Type B pancreatic cell (in vitro differentiated cells): Measurements from ENCODE around the gene ZBTB46. TPM values are rescaled to one million over a fixed set of nuclear protein-coding genes. Genes with fewer than 3 reads are reported as not detected.

Experiments
- DNase-seq: peaks from one replicate; pipeline ENCODE4 v3.0.0; 2021; ENCODE audit warnings: mixed read lengths; ENCODE audit not compliant: unreplicated experiment; ENCODE audit errors: extremely low spot score
- H3K27ac Mint-ChIP-seq: 2 replicates; pipeline ENCODE4 v1.8.0; 2021; ENCODE audit warnings: mild to moderate bottlenecking, mixed read lengths
- H3K27me3 Mint-ChIP-seq: 2 replicates; pipeline ENCODE4 v1.8.0; 2021; ENCODE audit warnings: mixed read lengths
- H3K36me3 Mint-ChIP-seq: 2 replicates; pipeline ENCODE4 v1.8.0; 2021; ENCODE audit warnings: mixed read lengths
- H3K4me1 Mint-ChIP-seq: one replicate; pipeline ENCODE4 v1.8.0; 2021; ENCODE audit warnings: mixed read lengths; ENCODE audit not compliant: unreplicated experiment
- H3K4me3 Mint-ChIP-seq: 2 replicates; pipeline ENCODE4 v1.8.0; 2021; ENCODE audit warnings: mild to moderate bottlenecking, mixed read lengths
- H3K9me3 Mint-ChIP-seq: 2 replicates; pipeline ENCODE4 v1.8.0; 2021; ENCODE audit warnings: mixed read lengths
- total RNA-seq: library from RNA; stranded (reverse); gene quantifications from 2 replicates; pipeline ENCODE4 v1.2.1, GENCODE V29; 2021; ENCODE audit warnings: low replicate concordance
- TF ChIP-seq, protein P1 (sequence below): fragments of 200-600 bp; sonication (generic); conservative IDR thresholded peaks from 2 replicates; pipeline ENCODE4 v1.5.0; 2021; ENCODE audit warnings: antibody characterized with exemption, mild to moderate bottlenecking

ZBTB46 gene
- total RNA-seq, 1 donor from 2014 or later, result 13.6 TPM

DNA sequence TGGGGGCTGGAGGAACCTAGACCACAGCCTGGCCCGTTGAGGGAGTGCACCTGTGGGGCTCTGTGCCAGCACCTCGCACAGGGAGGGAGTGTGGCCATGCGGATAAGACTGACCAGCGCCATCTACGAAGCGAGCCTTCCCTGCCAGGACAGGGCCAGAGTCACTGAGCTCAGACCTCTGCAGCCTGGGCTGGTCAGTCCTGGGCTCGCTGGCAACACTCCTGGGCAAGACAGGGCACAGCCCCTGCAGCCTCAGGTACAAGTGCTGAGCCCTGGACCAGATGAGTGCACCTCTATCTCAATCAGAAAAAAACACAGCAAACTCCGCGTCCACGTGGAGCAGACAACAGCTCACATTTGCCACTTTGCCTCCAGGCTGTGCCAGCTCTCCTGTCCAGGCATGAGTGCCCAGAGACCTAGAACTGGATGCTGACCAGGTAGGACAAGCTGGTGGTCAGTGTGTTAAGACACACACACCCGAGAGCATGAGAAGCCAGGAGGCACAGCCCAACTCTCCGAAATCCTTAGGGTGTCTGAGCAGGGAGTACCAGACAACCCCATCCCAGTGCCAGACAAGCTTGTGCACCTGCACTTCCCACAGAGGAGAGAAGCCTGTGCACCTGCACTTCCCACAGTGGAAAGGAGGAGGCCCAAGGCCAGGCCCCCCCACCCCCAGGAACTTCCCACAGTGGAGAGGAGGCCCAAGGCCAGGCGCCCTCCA lies 128.2 kb downstream of the ZBTB46 start:
- peaks cover 4% of the 10 kb centered on the region for H3K36me3 Mint-ChIP-seq
- H3K27me3 Mint-ChIP-seq, result no peaks in the 10 kb centered on the region
- peaks cover 7% of the 10 kb centered on the region for H3K4me1 Mint-ChIP-seq
- TF ChIP-seq, protein P1, sequence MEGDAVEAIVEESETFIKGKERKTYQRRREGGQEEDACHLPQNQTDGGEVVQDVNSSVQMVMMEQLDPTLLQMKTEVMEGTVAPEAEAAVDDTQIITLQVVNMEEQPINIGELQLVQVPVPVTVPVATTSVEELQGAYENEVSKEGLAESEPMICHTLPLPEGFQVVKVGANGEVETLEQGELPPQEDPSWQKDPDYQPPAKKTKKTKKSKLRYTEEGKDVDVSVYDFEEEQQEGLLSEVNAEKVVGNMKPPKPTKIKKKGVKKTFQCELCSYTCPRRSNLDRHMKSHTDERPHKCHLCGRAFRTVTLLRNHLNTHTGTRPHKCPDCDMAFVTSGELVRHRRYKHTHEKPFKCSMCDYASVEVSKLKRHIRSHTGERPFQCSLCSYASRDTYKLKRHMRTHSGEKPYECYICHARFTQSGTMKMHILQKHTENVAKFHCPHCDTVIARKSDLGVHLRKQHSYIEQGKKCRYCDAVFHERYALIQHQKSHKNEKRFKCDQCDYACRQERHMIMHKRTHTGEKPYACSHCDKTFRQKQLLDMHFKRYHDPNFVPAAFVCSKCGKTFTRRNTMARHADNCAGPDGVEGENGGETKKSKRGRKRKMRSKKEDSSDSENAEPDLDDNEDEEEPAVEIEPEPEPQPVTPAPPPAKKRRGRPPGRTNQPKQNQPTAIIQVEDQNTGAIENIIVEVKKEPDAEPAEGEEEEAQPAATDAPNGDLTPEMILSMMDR, result no peak
- H3K4me3 Mint-ChIP-seq, result no peak overlapping the region
- DNase-seq, result no peak
- H3K27ac Mint-ChIP-seq, result no peak overlapping the region
- H3K9me3 Mint-ChIP-seq, result no peaks in the 10 kb centered on the region

DNA sequence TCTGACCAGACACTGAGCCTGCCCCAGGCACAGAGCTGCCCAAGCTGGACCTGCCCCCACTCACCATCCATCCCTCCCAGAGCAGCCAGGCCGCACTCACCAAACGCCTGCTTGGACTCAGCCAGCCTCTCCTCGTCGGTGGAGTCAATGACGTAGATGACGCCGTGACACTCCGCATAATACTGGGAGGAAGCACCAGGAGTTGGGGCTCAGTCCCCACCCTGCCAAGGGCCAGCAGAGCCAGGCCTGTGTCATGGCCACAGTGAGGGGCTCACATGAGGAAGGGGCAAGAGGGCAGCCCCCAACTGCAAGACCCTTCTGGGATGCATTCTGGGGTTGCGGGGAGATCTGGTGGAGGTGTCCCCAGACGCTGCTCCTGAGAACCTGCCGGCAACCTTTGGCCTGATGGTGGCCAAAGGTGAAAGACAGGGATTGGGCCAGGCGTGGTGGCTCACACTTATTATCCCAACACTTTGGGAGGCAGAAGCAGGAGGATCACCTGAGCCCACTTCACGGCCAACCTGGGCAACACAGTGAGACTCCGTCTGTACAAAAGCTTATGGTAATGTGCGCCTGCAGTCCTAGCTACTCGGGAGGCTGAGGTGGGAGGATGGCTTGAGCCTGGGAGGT lies 128.9 kb downstream of the ZBTB46 start:
- no peak overlapping the region for H3K4me3 Mint-ChIP-seq
- H3K27me3 Mint-ChIP-seq, result no peaks in the 10 kb centered on the region
- H3K36me3 Mint-ChIP-seq, result peaks cover 4% of the 10 kb centered on the region
- H3K9me3 Mint-ChIP-seq, result no peaks in the 10 kb centered on the region
- no peak for DNase-seq
- H3K4me1 Mint-ChIP-seq, result peaks cover 7% of the 10 kb centered on the region
- TF ChIP-seq, protein P1, result no peak
- H3K27ac Mint-ChIP-seq, result no peak overlapping the region

DNA sequence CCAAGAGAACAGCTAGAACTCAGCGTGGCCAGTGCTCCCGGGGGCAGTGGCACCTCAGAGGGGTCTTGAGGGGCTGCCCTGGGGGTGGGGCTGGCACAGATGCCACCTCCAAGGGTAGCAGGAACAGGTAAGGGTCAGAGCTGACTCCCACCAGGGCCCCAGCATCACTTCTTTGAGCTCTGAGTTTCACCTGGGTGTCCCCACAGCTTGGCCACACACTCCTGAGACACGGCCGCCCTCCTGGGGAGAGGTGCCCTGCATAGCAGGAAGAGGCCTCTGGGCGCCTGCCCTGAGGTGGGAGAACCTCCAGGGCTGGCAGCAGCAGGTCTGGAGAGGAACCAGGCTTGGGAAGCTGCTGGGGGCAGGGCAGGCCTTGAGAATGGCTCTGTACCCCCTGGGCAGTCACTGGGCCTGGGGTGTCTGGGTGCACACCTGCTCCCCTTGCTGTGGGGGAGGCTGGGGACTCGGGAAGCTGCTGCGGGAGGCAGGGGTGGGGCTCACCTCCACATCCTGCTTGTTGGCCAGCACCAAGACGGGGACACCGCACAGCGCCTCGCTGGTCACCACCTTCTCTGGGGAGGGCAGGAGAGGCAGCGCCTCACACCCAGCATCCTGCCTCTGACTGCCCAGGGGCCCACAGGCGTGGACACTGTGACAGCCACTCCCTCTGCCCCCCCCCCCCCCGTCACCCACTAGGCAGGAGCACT lies 129.6 kb downstream of the ZBTB46 start:
- Mint-ChIP-seq H3K36me3 (no peaks in the 10 kb centered on the region), H3K27me3 (no peaks in the 10 kb centered on the region), H3K27ac (no peak overlapping the region), H3K9me3 (no peaks in the 10 kb centered on the region), H3K4me3 (no peak overlapping the region), H3K4me1 (peaks cover 2% of the 10 kb centered on the region)
- no peak for DNase-seq
- TF ChIP-seq, protein P1, result no peak

DNA sequence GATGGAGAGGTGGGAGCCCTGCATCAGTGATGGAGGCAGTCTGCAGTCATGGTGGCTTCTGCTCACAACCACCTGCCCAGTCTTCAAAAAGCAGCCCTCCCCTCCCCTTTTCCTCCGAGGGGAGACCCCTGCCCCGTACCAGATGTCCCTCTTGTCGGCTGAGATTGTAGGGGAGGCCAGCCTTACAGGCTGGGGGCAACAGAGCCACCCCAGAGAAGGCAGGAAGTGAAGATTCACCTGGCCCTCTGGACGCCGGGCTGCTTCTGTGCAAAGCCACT lies 130.1 kb downstream of the ZBTB46 start:
- no peak overlapping the region for H3K27ac Mint-ChIP-seq
- DNase-seq, result no peak
- no peak overlapping the region for H3K4me3 Mint-ChIP-seq
- H3K36me3 Mint-ChIP-seq, result no peaks in the 10 kb centered on the region
- TF ChIP-seq, protein P1, result no peak
- no peaks in the 10 kb centered on the region for H3K27me3 Mint-ChIP-seq
- no peaks in the 10 kb centered on the region for H3K4me1 Mint-ChIP-seq
- H3K9me3 Mint-ChIP-seq, result no peaks in the 10 kb centered on the region

DNA sequence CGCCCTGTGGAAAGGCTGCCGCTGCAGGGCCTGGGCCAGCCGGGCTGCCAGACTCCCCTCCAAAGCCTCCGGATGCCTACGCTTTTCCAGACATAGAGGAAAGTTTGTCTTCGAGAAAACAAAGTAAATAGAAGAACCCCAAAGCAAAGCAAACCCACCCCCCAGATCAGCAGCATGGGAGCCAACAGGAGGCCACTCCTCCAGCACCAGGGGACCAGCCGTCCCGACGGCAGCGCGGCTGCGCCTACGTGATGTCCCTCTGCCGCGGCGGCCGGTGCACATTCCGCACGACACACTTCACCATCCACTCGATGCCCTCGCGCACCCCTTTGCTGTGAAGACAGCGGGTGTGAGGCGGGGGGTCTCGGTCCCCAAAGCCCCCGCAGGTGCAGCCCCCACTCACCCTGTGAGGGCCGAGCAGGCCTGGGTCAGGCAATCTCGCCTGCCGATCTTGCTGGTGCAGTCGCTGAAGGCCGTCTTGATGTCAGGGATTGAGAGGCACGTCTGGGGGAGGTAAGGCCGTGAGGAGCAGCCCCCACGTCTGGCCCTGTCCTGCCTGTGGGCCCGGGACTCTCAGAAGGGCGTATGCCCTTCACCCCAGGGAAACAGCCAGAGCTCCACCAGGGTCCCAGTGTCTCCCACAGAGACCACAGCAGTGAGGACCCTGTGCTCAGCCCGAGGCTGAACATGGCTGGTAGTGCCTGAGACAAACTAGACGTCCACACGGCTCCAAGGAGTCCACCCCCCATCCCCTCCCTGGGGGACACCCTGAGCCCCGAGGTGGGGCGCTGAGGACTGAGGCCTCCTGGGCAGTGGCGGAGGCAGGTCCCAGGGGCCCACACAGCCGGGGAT lies 130.6 kb downstream of the ZBTB46 start:
- Mint-ChIP-seq H3K27ac (no peak overlapping the region), H3K4me3 (no peak overlapping the region), H3K4me1 (no peaks in the 10 kb centered on the region), H3K27me3 (no peaks in the 10 kb centered on the region), H3K36me3 (no peaks in the 10 kb centered on the region), H3K9me3 (no peaks in the 10 kb centered on the region)
- TF ChIP-seq, protein P1, result no peak
- DNase-seq, result no peak
